ENCODE results near the gene TICAM1.
"Not testable (repeated sequence)": the region's sequence is repeated elsewhere in the genome, so short reads cannot be mapped to it uniquely, and the experiment has no call there.

TICAM1 gene

DNA sequence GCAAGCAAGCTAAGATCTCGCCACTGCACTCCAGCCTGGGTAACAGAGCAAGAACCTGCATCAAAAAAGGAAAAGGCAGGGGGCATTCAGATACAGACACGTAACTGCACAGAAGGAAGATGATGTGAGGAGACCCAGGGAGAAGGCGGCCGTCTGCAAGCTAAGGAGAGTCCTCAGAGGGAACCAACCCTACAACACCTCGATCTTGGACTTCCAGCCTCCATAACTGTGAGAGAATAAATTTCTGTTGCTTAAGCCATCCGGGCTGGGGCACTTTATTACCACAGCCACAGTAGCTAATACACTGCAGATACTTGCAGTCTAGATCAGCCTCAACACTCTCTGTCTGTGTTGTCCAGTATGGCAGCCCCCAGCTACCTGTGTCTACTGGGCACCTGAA, 7.9 kb downstream of the TICAM1 start:
- TF ChIP-seq SPI1 (IDR thresholded peaks at IDR 0.05; ENCODE audit: low read depth, low read length) (no peak), TAF1 (IDR thresholded peaks at IDR 0.05; ENCODE audit: low read depth, low read length) (no peak), PAX5 (IDR thresholded peaks at IDR 0.05; ENCODE audit: insufficient read depth, low read length, severe bottlenecking) (no peak)
- no peak for DNase-seq (ENCODE audit: insufficient read length, low spot score)
- no peak for FAIRE-seq

DNA sequence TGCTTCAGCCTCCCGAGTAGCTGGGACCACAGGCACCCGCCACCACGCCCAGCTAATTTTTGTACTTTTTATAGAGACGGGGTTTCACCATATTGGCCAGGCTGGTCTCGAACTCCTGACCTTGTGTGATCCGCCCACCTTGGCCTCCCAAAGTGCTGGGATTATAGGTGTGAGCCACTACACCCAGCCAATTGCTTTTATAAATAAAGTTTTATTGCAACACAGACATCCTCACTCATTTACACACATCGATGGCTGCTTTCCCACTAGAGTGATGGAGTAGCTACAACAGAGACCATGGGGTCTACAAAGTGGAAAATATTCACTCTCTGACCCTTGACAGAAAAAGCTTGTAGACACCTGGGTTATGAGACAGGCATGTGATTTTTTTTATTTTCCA, 9.2 kb downstream of the TICAM1 start:
- not testable (repeated sequence) for FAIRE-seq; DNase-seq (ENCODE audit: insufficient read length, low spot score)

GRCh38 chr19:4821265-4821664, 10.2 kb downstream of the TICAM1 start:
- TF ChIP-seq TAF1 (IDR thresholded peaks at IDR 0.05; ENCODE audit: low read depth, low read length) (no peak), POU2F2 (IDR thresholded peaks at IDR 0.05; ENCODE audit: low read depth, low read length) (no peak), POLR2A (IDR thresholded peaks at IDR 0.05; ENCODE audit: low read depth, low read length) (no peak)
- FAIRE-seq (no peak), DNase-seq (ENCODE audit: insufficient read length, low spot score) (no peak)

- no peak for TF ChIP-seq POLR2AphosphoS5 (IDR thresholded peaks at IDR 0.05; ENCODE audit: low read depth, low read length)
- no peak for TF ChIP-seq TAF1 (IDR thresholded peaks at IDR 0.05; ENCODE audit: low read depth, low read length)
- no peak for TF ChIP-seq PAX5 (IDR thresholded peaks at IDR 0.05; ENCODE audit: insufficient read depth, low read length, severe bottlenecking)
- no peak for TF ChIP-seq POLR2A (IDR thresholded peaks at IDR 0.05; ENCODE audit: low read depth, low read length)
- TF ChIP-seq SPI1 (IDR thresholded peaks at IDR 0.05; ENCODE audit: low read depth, low read length), result no peak
- TF ChIP-seq POU2F2 (IDR thresholded peaks at IDR 0.05; ENCODE audit: low read depth, low read length), result no peak
- FAIRE-seq, result no peak
- DNase-seq (ENCODE audit: insufficient read length, low spot score), result no peak
These were observed 13.8 kb downstream of the TICAM1 start for GRCh38 chr19:4817467-4818277.

DNA sequence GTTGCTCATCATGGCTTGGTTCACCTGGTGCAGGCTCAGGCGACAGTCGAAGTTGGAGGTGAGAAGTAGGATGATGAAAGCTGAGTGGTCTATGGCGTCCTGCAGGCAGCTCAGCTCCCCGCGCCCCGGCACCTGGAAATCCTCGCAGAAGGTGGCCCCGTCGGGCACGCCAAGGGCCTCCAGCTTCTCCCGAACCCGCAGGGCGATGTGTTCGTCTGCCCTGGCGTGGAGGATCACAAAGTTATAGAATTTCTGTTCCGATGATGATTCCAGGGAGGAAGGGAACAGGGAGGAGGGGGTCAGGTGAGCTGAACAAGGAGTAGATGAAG, 14.6 kb downstream of the TICAM1 start:
- no peak for DNase-seq (ENCODE audit: insufficient read length, low spot score)
- TF ChIP-seq TAF1 (IDR thresholded peaks at IDR 0.05; ENCODE audit: low read depth, low read length) (no peak), PAX5 (IDR thresholded peaks at IDR 0.05; ENCODE audit: insufficient read depth, low read length, severe bottlenecking) (no peak), POU2F2 (IDR thresholded peaks at IDR 0.05; ENCODE audit: low read depth, low read length) (no peak)
- FAIRE-seq, result no peak

- FAIRE-seq (no peak), DNase-seq (ENCODE audit: insufficient read length, low spot score) (no peak)
- TF ChIP-seq POLR2A (IDR thresholded peaks at IDR 0.05; ENCODE audit: low read depth, low read length), result no peak
- TF ChIP-seq PAX5 (IDR thresholded peaks at IDR 0.05; ENCODE audit: insufficient read depth, low read length, severe bottlenecking), result no peak
- TF ChIP-seq SPI1 (IDR thresholded peaks at IDR 0.05; ENCODE audit: low read depth, low read length), result no peak
These were observed 15.1 kb downstream of the TICAM1 start for GRCh38 chr19:4816202-4816949.

- TF ChIP-seq POLR2A (IDR thresholded peaks at IDR 0.05; ENCODE audit: low read depth, low read length) (0 out of 2 replicates have a peak, but pooled peaks have one; percentile 6), PAX5 (IDR thresholded peaks at IDR 0.05; ENCODE audit: insufficient read depth, low read length, severe bottlenecking) (no peak), SPI1 (IDR thresholded peaks at IDR 0.05; ENCODE audit: low read depth, low read length) (peak; percentile 59), POLR2AphosphoS5 (IDR thresholded peaks at IDR 0.05; ENCODE audit: low read depth, low read length) (peak; percentile 45; the same call in 1 of the 2 replicates), TAF1 (IDR thresholded peaks at IDR 0.05; ENCODE audit: low read depth, low read length) (no peak), POU2F2 (IDR thresholded peaks at IDR 0.05; ENCODE audit: low read depth, low read length) (no peak)
- FAIRE-seq (peak; percentile 91), DNase-seq (ENCODE audit: insufficient read length, low spot score) (peak; percentile 86)
These were observed 15.9 kb downstream of the TICAM1 start for GRCh38 chr19:4815426-4816201.

- FAIRE-seq, result no peak
- DNase-seq (ENCODE audit: insufficient read length, low spot score), result no peak
- TF ChIP-seq TAF1 (IDR thresholded peaks at IDR 0.05; ENCODE audit: low read depth, low read length) (no peak), POLR2A (IDR thresholded peaks at IDR 0.05; ENCODE audit: low read depth, low read length) (0 out of 2 replicates have a peak, but pooled peaks have one; percentile 54)
These were observed 16.7 kb downstream of the TICAM1 start for GRCh38 chr19:4814625-4815425.

- TF ChIP-seq POLR2A (IDR thresholded peaks at IDR 0.05; ENCODE audit: low read depth, low read length) (no peak), POLR2AphosphoS5 (IDR thresholded peaks at IDR 0.05; ENCODE audit: low read depth, low read length) (no peak), SPI1 (IDR thresholded peaks at IDR 0.05; ENCODE audit: low read depth, low read length) (no peak), TAF1 (IDR thresholded peaks at IDR 0.05; ENCODE audit: low read depth, low read length) (no peak), PAX5 (IDR thresholded peaks at IDR 0.05; ENCODE audit: insufficient read depth, low read length, severe bottlenecking) (no peak), POU2F2 (IDR thresholded peaks at IDR 0.05; ENCODE audit: low read depth, low read length) (no peak)
- DNase-seq (ENCODE audit: insufficient read length, low spot score) (peak; percentile 70), FAIRE-seq (peak; percentile 90)
These were observed 20.0 kb downstream of the TICAM1 start for GRCh38 chr19:4811328-4812131.

All from GM12891 (cell line).